Parathyroid adenoma (tissue), 2 donors: ENCODE data around the gene CAND2.
A peak's percentile ranks its signal among the peaks of the same experiment; 100 is the strongest.
"Not testable (repeated sequence)": the region's sequence is repeated elsewhere in the genome, so short reads cannot be mapped to it uniquely, and the experiment has no call there.

Experiments
- H2AFZ ChIP-seq: fragments of 300-600 bp; sonication (generic); one replicate; pipeline ENCODE4 v1.7.0; 2017; ENCODE audit warnings: antibody characterized with exemption, mild to moderate bottlenecking
- H3K27ac ChIP-seq: fragments of 300-600 bp; sonication (generic); one replicate; pipeline ENCODE4 v1.7.0; 2017
- H3K27me3 ChIP-seq: fragments of 300-600 bp; sonication (generic); one replicate; pipeline ENCODE4 v1.7.0; 2017; ENCODE audit warnings: low read length; ENCODE audit not compliant: control insufficient read depth, insufficient read depth
- H3K36me3 ChIP-seq: fragments of 300-600 bp; sonication (generic); one replicate; pipeline ENCODE4 v1.7.0; 2017; ENCODE audit warnings: low read length; ENCODE audit not compliant: control insufficient read depth, insufficient read depth
- H3K4me1 ChIP-seq: fragments of 300-600 bp; sonication (generic); one replicate; pipeline ENCODE4 v1.7.0; 2017; ENCODE audit warnings: control low read depth
- H3K4me2 ChIP-seq: fragments of 300-600 bp; sonication (generic); one replicate; pipeline ENCODE4 v1.7.0; 2017; ENCODE audit warnings: low read length
- H3K4me3 ChIP-seq: fragments of 300-600 bp; sonication (generic); one replicate; pipeline ENCODE4 v1.7.0; 2017; ENCODE audit warnings: low read depth, low read length
- H3K79me2 ChIP-seq: fragments of 300-600 bp; sonication (generic); one replicate; pipeline ENCODE4 v1.7.0; 2017; ENCODE audit warnings: control low read depth
- H3K9ac ChIP-seq: fragments of 300-600 bp; sonication (generic); one replicate; pipeline ENCODE4 v1.7.0; 2017; ENCODE audit warnings: mild to moderate bottlenecking
- H3K9me3 ChIP-seq: fragments of 300-600 bp; sonication (generic); one replicate; pipeline ENCODE4 v1.7.0; 2017; ENCODE audit warnings: low read length; ENCODE audit not compliant: control insufficient read depth
- CTCF ChIP-seq: fragments of 300-600 bp; sonication (generic); IDR thresholded peaks from one replicate; pipeline ENCODE4 v1.7.0; 2017; ENCODE audit warnings: antibody characterized with exemption, mild to moderate bottlenecking
- donor health status: primary hyperparathyroidism.

Gene CAND2

GRCh38 chr3:12777171-12777570, 19.3 kb upstream of the CAND2 start:
- H3K4me1 ChIP-seq = no peaks in the 10 kb centered on the region

GRCh38 chr3:12780751-12781150, 15.7 kb upstream of the CAND2 start:
- Histone ChIP-seq H3K4me3 (no peak overlapping the region), H3K79me2 (no peaks in the 10 kb centered on the region), H3K9me3 (no peaks in the 10 kb centered on the region), H2AFZ (peak overlapping the region; percentile 28), H3K4me2 (no peak overlapping the region), H3K27me3 (no peaks in the 10 kb centered on the region), H3K4me1 (no peaks in the 10 kb centered on the region), H3K36me3 (no peaks in the 10 kb centered on the region), H3K9ac (no peak overlapping the region), H3K27ac (no peak overlapping the region)
- no peak for TF ChIP-seq CTCF

More at GRCh38 chr3:12777171-12777570, 19.3 kb upstream of the CAND2 start:
- H3K4me2 ChIP-seq = no peak overlapping the region
- no peaks in the 10 kb centered on the region for H3K79me2 ChIP-seq
- no peak overlapping the region for H2AFZ ChIP-seq
- no peak overlapping the region for H3K9ac ChIP-seq
- no peak overlapping the region for H3K4me3 ChIP-seq
- H3K9me3 ChIP-seq = no peaks in the 10 kb centered on the region
- no peak overlapping the region for H3K27ac ChIP-seq
- TF ChIP-seq CTCF = no peak
- H3K36me3 ChIP-seq = no peaks in the 10 kb centered on the region
- H3K27me3 ChIP-seq = no peaks in the 10 kb centered on the region

GRCh38 chr3:12782172-12782815, 14.2 kb upstream of the CAND2 start:
- H3K27me3 ChIP-seq = no peaks in the 10 kb centered on the region
- no peak overlapping the region for H3K27ac ChIP-seq
- no peak for TF ChIP-seq CTCF
- H3K9me3 ChIP-seq = no peaks in the 10 kb centered on the region
- no peak overlapping the region for H3K4me3 ChIP-seq
- H3K4me2 ChIP-seq = no peak overlapping the region
- H3K4me1 ChIP-seq = peaks cover under 1% of the 10 kb centered on the region
- no peaks in the 10 kb centered on the region for H3K79me2 ChIP-seq
- H3K36me3 ChIP-seq = no peaks in the 10 kb centered on the region
- no peak overlapping the region for H3K9ac ChIP-seq
- H2AFZ ChIP-seq = no peak overlapping the region

GRCh38 chr3:12785096-12785495, 11.4 kb upstream of the CAND2 start:
- Histone ChIP-seq H3K4me1 (peaks cover 12% of the 10 kb centered on the region), H3K4me2 (no peak overlapping the region), H3K79me2 (no peaks in the 10 kb centered on the region), H3K27ac (no peak overlapping the region), H3K4me3 (no peak overlapping the region), H3K9ac (no peak overlapping the region), H2AFZ (no peak overlapping the region), H3K36me3 (no peaks in the 10 kb centered on the region), H3K9me3 (no peaks in the 10 kb centered on the region), H3K27me3 (no peaks in the 10 kb centered on the region)
- TF ChIP-seq CTCF = no peak

GRCh38 chr3:12787346-12787745, 9.1 kb upstream of the CAND2 start:
- not testable (repeated sequence) for H3K4me2 ChIP-seq, H3K27me3 ChIP-seq, H3K9me3 ChIP-seq, H3K36me3 ChIP-seq, H3K79me2 ChIP-seq, H3K9ac ChIP-seq, H3K4me3 ChIP-seq
- Histone ChIP-seq H3K4me1 (peaks cover 12% of the 10 kb centered on the region), H2AFZ (peak overlapping the region; percentile 74), H3K27ac (peak overlapping the region; percentile 75)

- peak overlapping the region; percentile 75 for H3K27ac ChIP-seq
- H3K27me3 ChIP-seq, H3K9ac ChIP-seq, H3K79me2 ChIP-seq, H3K9me3 ChIP-seq, H3K4me2 ChIP-seq, H3K36me3 ChIP-seq, H3K4me3 ChIP-seq: not testable (repeated sequence)
- H3K4me1 ChIP-seq = peaks cover 12% of the 10 kb centered on the region
- H2AFZ ChIP-seq = peak overlapping the region; percentile 74
Measured at GRCh38 chr3:12787967-12788690, 8.4 kb upstream of the CAND2 start.
